GM12878 (cell line): ENCODE results near the gene PTGR2. TPM values are rescaled to one million over a fixed set of nuclear protein-coding genes. Genes with fewer than 3 reads are reported as not detected.

Experiments
- ATAC-seq: fragments of 200-7000 bp; cut with Tn5 transposase; 3 replicates; pipeline ENCODE4 v1.9.1; 2020; ENCODE audit warnings: mild to moderate bottlenecking, moderate library complexity
- BruUV-seq: library from RNA; stranded (reverse); fragments of 400-500 nt; replicated peaks from 2 replicates; lab custom pipeline; 2021; lab: Mats Ljungman, UMichigan
- CTCF ChIA-PET: fragments of 300-600 bp; sonication (Branson Sonifier 250); formaldehyde crosslinking; extraction: SDS; loops from one replicate; lab custom pipeline; 2021; ENCODE audit warnings: inconsistent platforms; lab: Yijun Ruan, JAX
- POLR2A ChIA-PET: fragments of 350-600 bp; formaldehyde crosslinking; extraction: SDS; loops from one replicate; lab custom pipeline; 2021; ENCODE audit warnings: inconsistent platforms; lab: Charles Lee
- RAD21 ChIA-PET: fragments of 300-600 bp; sonication (Branson Sonifier 250); formaldehyde crosslinking; loops from one replicate; lab custom pipeline; 2023; ENCODE audit warnings: antibody characterized with exemption; ENCODE audit not compliant: unreplicated experiment; lab: Charles Lee
- SMC1A ChIA-PET: fragments of 300-600 bp; sonication (Branson Sonifier 250); formaldehyde crosslinking; loops from one replicate; lab custom pipeline; 2023; ENCODE audit not compliant: unreplicated experiment, uncharacterized antibody; lab: Charles Lee
- DNase-seq: peaks from one replicate; pipeline ENCODE4 v3.0.0-alpha.2; 2011; ENCODE audit warnings: low read depth, low spot score
- FAIRE-seq: peaks from 3 replicates; lab custom pipeline; 2011; peaks lifted over from hg19 to GRCh38; lab: Jason Lieb, UNC
- H2AFZ ChIP-seq: 2 replicates; pipeline ENCODE4 v1.6.0; 2011; ENCODE audit warnings: low read depth, low read length, control low read depth; ENCODE audit not compliant: control insufficient read depth
- H3K27ac ChIP-seq: 2 replicates; pipeline ENCODE4 v1.5.1; 2011; ENCODE audit warnings: control low read depth; ENCODE audit not compliant: control insufficient read depth, insufficient read depth
- H3K27me3 ChIP-seq, 2 experiments: replicated peaks in 1 of 2; 2 replicates each; pipeline versions ENCODE4 v1.6.0 to v1.6.1; 2011; ENCODE audit warnings: low read length in 1 of 2; ENCODE audit not compliant: control insufficient read depth in 2 of 2, insufficient read depth in 2 of 2
- H3K36me3 ChIP-seq, 2 experiments: 2 replicates each; pipeline ENCODE4 v1.5.1; 2011; ENCODE audit warnings: low read length in 1 of 2; ENCODE audit not compliant: control insufficient read depth in 2 of 2, insufficient read depth in 2 of 2
- H3K4me1 ChIP-seq: 2 replicates; pipeline ENCODE4 v1.6.1; 2011; ENCODE audit warnings: mild to moderate bottlenecking, low read length, moderate library complexity, mixed read lengths; ENCODE audit not compliant: control insufficient read depth, insufficient read depth
- H3K4me2 ChIP-seq: 2 replicates; pipeline ENCODE4 v1.6.0; 2011; ENCODE audit warnings: control low read depth; ENCODE audit not compliant: control insufficient read depth, insufficient read depth
- H3K4me3 ChIP-seq: fragments of 200-600 bp; sonication (generic); 2 replicates; pipeline ENCODE4 v1.5.1; 2016
- H3K79me2 ChIP-seq: 2 replicates; pipeline ENCODE4 v1.6.0; 2011; ENCODE audit warnings: low read length; ENCODE audit not compliant: control insufficient read depth, insufficient read depth
- H3K9ac ChIP-seq: 2 replicates; pipeline ENCODE4 v1.8.0; 2011; ENCODE audit warnings: low read length, control low read depth, mixed read lengths; ENCODE audit not compliant: control insufficient read depth, insufficient read depth
- H3K9me3 ChIP-seq: replicated peaks from 3 replicates; pipeline ENCODE4 v1.5.1; 2011; ENCODE audit warnings: mild to moderate bottlenecking, low read length; ENCODE audit not compliant: control insufficient read depth, insufficient read depth
- H4K20me1 ChIP-seq: 2 replicates; pipeline ENCODE4 v1.6.0; 2011; ENCODE audit not compliant: control insufficient read depth, insufficient read depth
- BCLAF1 ChIP-seq: fragments of 450-650 bp; IDR thresholded peaks from 2 replicates; pipeline ENCODE4 v1.6.1; 2017; ENCODE audit warnings: antibody characterized with exemption, mild to moderate bottlenecking, moderate library complexity
- BHLHE40 ChIP-seq, 2 experiments: fragments of 450-650 bp in 1 of 2; IDR thresholded peaks; 2 replicates each; pipeline ENCODE4 v1.6.1; 2011 to 2017; ENCODE audit warnings: low read depth in 2 of 2, borderline replicate concordance in 1 of 2, improper control_type of control experiment in 1 of 2, low read length in 1 of 2, mild to moderate bottlenecking in 1 of 2
- CBX5 ChIP-seq: sonication (generic); IDR thresholded peaks from 2 replicates; pipeline ENCODE4 v1.6.1; 2016; ENCODE audit warnings: low read depth, moderate library complexity, mild to moderate bottlenecking, inconsistent platforms
- DPF2 ChIP-seq: fragments of 450-650 bp; IDR thresholded peaks from 2 replicates; pipeline ENCODE4 v1.6.1; 2017; ENCODE audit warnings: mild to moderate bottlenecking
- ESRRA ChIP-seq: IDR thresholded peaks from 2 replicates; pipeline ENCODE4 v1.6.1; 2012; ENCODE audit warnings: mild to moderate bottlenecking, low read length, improper control_type of control experiment
- ETV6 ChIP-seq, 2 experiments: fragments of 450-650 bp in 1 of 2; IDR thresholded peaks in 1 of 2; conservative IDR thresholded peaks in 1 of 2; 2 replicates each; pipeline ENCODE4 v1.6.1; 2014; ENCODE audit warnings: antibody characterized with exemption in 1 of 2, borderline replicate concordance in 1 of 2, low read depth in 1 of 2, mild to moderate bottlenecking in 1 of 2, moderate library complexity in 1 of 2
- GATAD2B ChIP-seq: fragments of 450-650 bp; conservative IDR thresholded peaks from 2 replicates; pipeline ENCODE4 v1.6.1; 2017; ENCODE audit warnings: low read depth, mild to moderate bottlenecking, moderate library complexity
- HSF1 ChIP-seq: fragments of 150-350 bp; IDR thresholded peaks from 2 replicates; pipeline ENCODE4 v1.6.1; 2014; ENCODE audit warnings: mild to moderate bottlenecking, low read depth, low read length
- SREBF1 ChIP-seq: IDR thresholded peaks from 2 replicates; pipeline ENCODE4 v1.6.1; 2012; ENCODE audit warnings: mild to moderate bottlenecking, low read length
- SREBF2 ChIP-seq: IDR thresholded peaks from 2 replicates; pipeline ENCODE4 v1.6.1; 2012; ENCODE audit warnings: mild to moderate bottlenecking, low read length
- YBX1 ChIP-seq: fragments of 450-650 bp; IDR thresholded peaks from 2 replicates; pipeline ENCODE4 v1.6.1; 2016; ENCODE audit warnings: antibody characterized with exemption
- ZNF687 ChIP-seq: fragments of 450-650 bp; IDR thresholded peaks from 2 replicates; pipeline ENCODE4 v1.6.1; 2017; ENCODE audit warnings: mild to moderate bottlenecking, moderate library complexity
- WGBS: methylation state at CpG from one replicate; pipeline ENCODE4 v1.1.6; 2016; ENCODE audit warnings: low lambda C conversion rate; ENCODE audit not compliant: insufficient replicate concordance, insufficient coverage; ENCODE audit errors: missing lambda C conversion rate; 5-methylcytosine and 5-hydroxymethylcytosine counted together
- in situ Hi-C: fragments of 300-500 bp; cut with MboI; formaldehyde crosslinking; loops from 9 replicates; pipeline ENCODE4 v1.14.3; 2018; ENCODE audit warnings: mixed read lengths
- intact Hi-C: fragments of 100-400 bp; cut with micrococcal nuclease; formaldehyde crosslinking; loops from one replicate; pipeline ENCODE4 v1.14.2; 2022; ENCODE audit not compliant: unreplicated experiment
- polyA plus RNA-seq, 11 experiments: library from polyadenylated mRNA; depleted of rRNA in 4 of 11; unstranded in 6 of 11; stranded (reverse) in 5 of 11; fragments of >200 nt; fragmentation: Nextera tagmentation in 4 of 11; fragmentation: Illumina TruSeq in 1 of 11; extraction: Ambion mirVana in 4 of 11; extraction: Trizol in 1 of 11; gene quantifications; 1 replicate in 1 of 11; 2 replicates in 10 of 11; pipeline versions ENCODE4 v1.2.1 to v1.2.3, GENCODE V29; 2011 to 2016; ENCODE audit warnings: inconsistent platforms in 2 of 11, missing spikeins in 2 of 11, low read depth in 1 of 11
- total RNA-seq, 4 experiments: library from RNA; depleted of rRNA in 3 of 4; stranded (reverse); fragments of >200 nt in 3 of 4; fragmentation: Illumina TruSeq in 1 of 4; extraction: Trizol in 1 of 4; gene quantifications; 2 replicates each; pipeline versions ENCODE4 v1.2.1 to v1.2.3, GENCODE V29; 2013 to 2021

Gene PTGR2
- total and polyA plus RNA-seq, 10 of the 15 experiments (the other 5 are each of a cell fraction or from before 2014, with no cell fraction given), result 3.3 to 12.8 (median 8.4) TPM

GRCh38 chr14:73888460-73888725, 36.8 kb downstream of the PTGR2 start:
- Histone ChIP-seq H3K4me2 (peak overlapping the region; percentile 85), H3K27ac (peak overlapping the region; percentile 33; the same call in 1 of the 2 replicates), H4K20me1 (no peaks in the 10 kb centered on the region), H3K9me3 (no peaks in the 10 kb centered on the region), H2AFZ (no peak overlapping the region), H3K79me2 (peaks cover 63% of the 10 kb centered on the region), H3K4me3 (peak overlapping the region; percentile 91), H3K4me1 (peaks cover 11% of the 10 kb centered on the region), H3K9ac (no peak overlapping the region; the same call in 1 of the 2 replicates), H3K36me3 (peaks cover 0 to 3% of the 10 kb centered on the region in 2 experiments; a peak in 1 of 4 replicates), H3K27me3 (no peaks in the 10 kb centered on the region)
- no TSS peak for BruUV-seq
- ChIA-PET SMC1A (interaction anchor here (0.5 to 1.3 kb wide), 3 partner anchors 10 to 243 kb away, joined by 3 read pairs; no protein-coding TSS in a partner anchor), POLR2A (interaction anchor here (0.6 kb wide), 1 partner anchor 139 kb away, joined by 3 read pairs; no protein-coding TSS in a partner anchor), RAD21 (interaction anchor here (0.6 kb wide), 2 partner anchors 39 to 797 kb away, joined by 3 to 4 read pairs; no protein-coding TSS in a partner anchor), CTCF (interaction anchor here (0.6 to 2.1 kb wide), 2 partner anchors 36 to 157 kb away, joined by 3 to 6 read pairs; partner anchors contain the start of gene PTGR2)
- 10% methylated on average over 3 of the region's 3 CpGs for WGBS
- no peak for DNase-seq
- FAIRE-seq, result no peak
- ATAC-seq, result no peak
- intact Hi-C loops, result loop anchor here (5.0 kb wide), 1 partner anchor 161 kb away; no protein-coding TSS in a partner anchor
- in situ Hi-C loops, result no loop called here
- TF ChIP-seq ESRRA (no peak), ZNF687 (no peak), SREBF2 (no peak), BCLAF1 (no peak), HSF1 (no peak), YBX1 (no peak), DPF2 (no peak), BHLHE40 (IDR thresholded peaks at IDR 0.05; ENCODE audit: borderline replicate concordance in 1 of 2, low read depth in 2 of 2, low read length in 1 of 2) (no peak), SREBF1 (no peak), GATAD2B (no peak), ETV6 (conservative IDR thresholded peaks at IDR 0.05 in 1 of 2, IDR thresholded peaks at IDR 0.05 in 1 of 2; ENCODE audit: borderline replicate concordance in 1 of 2, low read depth in 1 of 2) (no peak), CBX5 (no peak)
